Activated gamma-delta T cell (primary cell): Measurements from ENCODE around the gene USP17L17.
"Not testable (repeated sequence)": the region's sequence is repeated elsewhere in the genome, so short reads cannot be mapped to it uniquely, and the experiment has no call there.

ENCODE experiments used
- DNase-seq: peaks from one replicate; lab custom pipeline; 2025; lab: John Stamatoyannopoulos, UW
- total RNA-seq, 2 donors: gene quantifications; one replicate each; lab custom pipeline; 2026; lab: John Stamatoyannopoulos, UW

Gene USP17L17
- 0 reads per million in 2 donors for total RNA-seq

GRCh38 chr4:9243579-9243978 is at the start of gene USP17L17:
USP17L17 (plus strand) TSS chr4:9243879; CDS start chr4:9243879, 0 bp downstream.
- not testable (repeated sequence) for DNase-seq

GRCh38 chr4:9210357-9210756 is 33.3 kb upstream of the USP17L17 start, which contains the start of gene USP17L10:
USP17L10 (plus strand) TSS chr4:9210657; CDS start chr4:9210657, 0 bp downstream.
- not testable (repeated sequence) for DNase-seq

- not testable (repeated sequence) for DNase-seq
Measured at GRCh38 chr4:9214701-9215100, 29.0 kb upstream of the USP17L17 start.

- DNase-seq: not testable (repeated sequence)
Measured at GRCh38 chr4:9215105-9215504, 28.6 kb upstream of the USP17L17 start, which contains the start of gene USP17L11. USP17L11 (plus strand) TSS chr4:9215405; CDS start chr4:9215405, 0 bp downstream.

- DNase-seq: not testable (repeated sequence)
Measured at GRCh38 chr4:9219852-9220251, 23.8 kb upstream of the USP17L17 start, which contains the start of gene USP17L12. USP17L12 (plus strand) TSS chr4:9220152; CDS start chr4:9220152, 0 bp downstream.

- DNase-seq: not testable (repeated sequence)
Measured at GRCh38 chr4:9224596-9224995, 19.1 kb upstream of the USP17L17 start, which contains the start of gene USP17L13. USP17L13 (plus strand) TSS chr4:9224896; CDS start chr4:9224896, 0 bp downstream.

- DNase-seq: not testable (repeated sequence)
Measured at GRCh38 chr4:9230249-9230648, 13.4 kb upstream of the USP17L17 start.

- not testable (repeated sequence) for DNase-seq
Measured at GRCh38 chr4:9234085-9234484, 9.6 kb upstream of the USP17L17 start, which contains the start of gene USP17L15. USP17L15 (plus strand) TSS chr4:9234385; CDS start chr4:9234385, 0 bp downstream.

GRCh38 chr4:9238461-9238860 is 5.2 kb upstream of the USP17L17 start:
- not testable (repeated sequence) for DNase-seq

GRCh38 chr4:9247953-9248680 is 4.4 kb downstream of the USP17L17 start, which contains the start of gene USP17L18:
USP17L18 (plus strand) TSS chr4:9248630; CDS start chr4:9248630, 0 bp downstream.
- not testable (repeated sequence) for DNase-seq

GRCh38 chr4:9253078-9253477 is 9.4 kb downstream of the USP17L17 start, which contains the start of gene USP17L19:
USP17L19 (plus strand) TSS chr4:9253378; CDS start chr4:9253378, 0 bp downstream.
- DNase-seq: not testable (repeated sequence)

- DNase-seq: not testable (repeated sequence)
Measured at GRCh38 chr4:9257824-9258223, 14.1 kb downstream of the USP17L17 start, which contains the start of gene USP17L20. USP17L20 (plus strand) TSS chr4:9258124; CDS start chr4:9258124, 0 bp downstream.

GRCh38 chr4:9262572-9262971 is 18.9 kb downstream of the USP17L17 start, which contains the start of gene USP17L21:
USP17L21 (plus strand) TSS chr4:9262872; CDS start chr4:9262872, 0 bp downstream.
- not testable (repeated sequence) for DNase-seq

GRCh38 chr4:9267319-9267718 is 23.6 kb downstream of the USP17L17 start, which contains the start of gene USP17L22:
USP17L22 (plus strand) TSS chr4:9267619; CDS start chr4:9267619, 0 bp downstream.
- DNase-seq: not testable (repeated sequence)

- not testable (repeated sequence) for DNase-seq
Measured at GRCh38 chr4:9271719-9272118, 28.0 kb downstream of the USP17L17 start.
